ENCODE results near the gene NLRP6.

DNA sequence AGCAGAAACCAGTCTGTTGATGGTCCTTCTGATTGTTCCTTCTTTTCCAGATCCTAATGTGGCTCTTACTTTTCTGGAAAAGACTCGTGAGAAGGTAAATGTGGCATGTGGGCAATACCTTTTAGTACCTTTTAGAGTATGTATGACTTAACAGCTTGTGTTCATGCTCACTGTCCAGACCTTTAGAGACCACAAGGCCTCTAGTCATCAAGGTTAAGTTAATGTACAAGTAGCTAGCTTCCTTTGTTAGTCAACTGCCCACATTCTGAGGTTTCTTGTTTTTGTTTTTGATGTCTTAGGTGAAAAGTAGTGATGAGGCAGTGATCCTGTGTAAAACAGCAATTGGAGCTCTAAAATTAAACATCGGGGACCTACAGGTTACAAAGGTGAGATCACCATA, 33.8 kb upstream of the NLRP6 start:
- TF ChIP-seq, protein P1, sequence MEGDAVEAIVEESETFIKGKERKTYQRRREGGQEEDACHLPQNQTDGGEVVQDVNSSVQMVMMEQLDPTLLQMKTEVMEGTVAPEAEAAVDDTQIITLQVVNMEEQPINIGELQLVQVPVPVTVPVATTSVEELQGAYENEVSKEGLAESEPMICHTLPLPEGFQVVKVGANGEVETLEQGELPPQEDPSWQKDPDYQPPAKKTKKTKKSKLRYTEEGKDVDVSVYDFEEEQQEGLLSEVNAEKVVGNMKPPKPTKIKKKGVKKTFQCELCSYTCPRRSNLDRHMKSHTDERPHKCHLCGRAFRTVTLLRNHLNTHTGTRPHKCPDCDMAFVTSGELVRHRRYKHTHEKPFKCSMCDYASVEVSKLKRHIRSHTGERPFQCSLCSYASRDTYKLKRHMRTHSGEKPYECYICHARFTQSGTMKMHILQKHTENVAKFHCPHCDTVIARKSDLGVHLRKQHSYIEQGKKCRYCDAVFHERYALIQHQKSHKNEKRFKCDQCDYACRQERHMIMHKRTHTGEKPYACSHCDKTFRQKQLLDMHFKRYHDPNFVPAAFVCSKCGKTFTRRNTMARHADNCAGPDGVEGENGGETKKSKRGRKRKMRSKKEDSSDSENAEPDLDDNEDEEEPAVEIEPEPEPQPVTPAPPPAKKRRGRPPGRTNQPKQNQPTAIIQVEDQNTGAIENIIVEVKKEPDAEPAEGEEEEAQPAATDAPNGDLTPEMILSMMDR (conservative IDR thresholded peaks at IDR 0.05), result no peak
- TF ChIP-seq EZH2 (IDR thresholded peaks at IDR 0.05; ENCODE audit: low read depth), result no peak

All from PC-9 (cell line).